DND-41 (cell line): ENCODE results near the gene NPM3.

ENCODE experiments used
- CTCF ChIP-seq: IDR thresholded peaks from 2 replicates; pipeline ENCODE4 v1.5.1; 2012; ENCODE audit warnings: borderline replicate concordance, low read length, moderate library complexity, mild to moderate bottlenecking; ENCODE audit not compliant: poor library complexity, severe bottlenecking; ENCODE audit errors: extremely low read depth
- EZH2 ChIP-seq: IDR thresholded peaks from 3 replicates; pipeline ENCODE4 v1.6.1; 2012; ENCODE audit warnings: borderline replicate concordance, low read depth, mild to moderate bottlenecking, moderate library complexity, low read length, inconsistent platforms; ENCODE audit not compliant: severe bottlenecking

GRCh38 chr10:101829561-101830315 is 46.5 kb upstream of the NPM3 start:
- TF ChIP-seq CTCF = no peak
- TF ChIP-seq EZH2 = no peak
